Measurements from ENCODE around the gene RGS5. TPM values are rescaled to one million over a fixed set of nuclear protein-coding genes. Genes with fewer than 3 reads are reported as not detected.

The RGS5 gene
- total RNA-seq, 1 donor from 2014 or later = 28.3 TPM

Other genes with a start within 250 kb of the RGS5 start
- gene RGS4, start 133.6 kb downstream of the RGS5 start, total RNA-seq = 0.16 TPM
- gene NUF2, start 119.0 kb upstream of the RGS5 start, total RNA-seq = 8.6 TPM